HepG2 (cell line): ENCODE data around the gene GMEB2. TPM values are rescaled to one million over a fixed set of nuclear protein-coding genes. Genes with fewer than 3 reads are reported as not detected.

Experiments used
- ATAC-seq: fragments of 200-7000 bp; cut with Tn5 transposase; 3 replicates; pipeline ENCODE4 v1.9.1; 2020; ENCODE audit warnings: mild to moderate bottlenecking, moderate library complexity
- BruUV-seq: library from RNA; stranded (reverse); fragments of 400-500 nt; replicated peaks from 2 replicates; lab custom pipeline; 2021; lab: Mats Ljungman, UMichigan
- CTCF ChIA-PET: fragments of 300-600 bp; formaldehyde crosslinking; extraction: SDS; loops from one replicate; lab custom pipeline; 2021; ENCODE audit warnings: low total read pairs, inconsistent platforms, low intra/inter-chr PET ratio; lab: Yijun Ruan, JAX
- POLR2A ChIA-PET: fragments of 350-600 bp; sonication (Branson Sonifier 250); formaldehyde crosslinking; loops from one replicate; lab custom pipeline; 2020; ENCODE audit warnings: antibody characterized with exemption, inconsistent platforms; lab: Yijun Ruan, JAX
- DNase-seq: peaks from one replicate; pipeline ENCODE4 v3.0.0-alpha.2; 2015; ENCODE audit warnings: low spot score
- FAIRE-seq: peaks from 3 replicates; lab custom pipeline; 2011; peaks lifted over from hg19 to GRCh38; lab: Jason Lieb, UNC
- H2AFZ ChIP-seq: one replicate; pipeline ENCODE4 v1.6.1; 2011; ENCODE audit warnings: low read length, inconsistent platforms
- H3K27ac ChIP-seq: fragments of 300-600 bp; 3 replicates; pipeline ENCODE4 v1.8.0; 2011; ENCODE audit warnings: mixed run types, mild to moderate bottlenecking, mixed read lengths, low read length, inconsistent platforms; ENCODE audit not compliant: insufficient read depth; ENCODE audit errors: extremely low read length
- H3K27me3 ChIP-seq, 2 experiments: fragments of 200-600 bp in 1 of 2; 2 replicates in 1 of 2; 3 replicates in 1 of 2; pipeline versions ENCODE4 v1.6.0 to v1.8.0; 2011; ENCODE audit warnings: low read length in 2 of 2, mild to moderate bottlenecking in 2 of 2, moderate library complexity in 2 of 2, inconsistent platforms in 1 of 2; ENCODE audit not compliant: insufficient read depth in 2 of 2, control insufficient read depth in 1 of 2
- H3K36me3 ChIP-seq, 2 experiments: fragments of 200-600 bp in 1 of 2; replicated peaks in 1 of 2; 2 replicates in 1 of 2; 3 replicates in 1 of 2; pipeline versions ENCODE4 v1.5.1 to v1.8.0; 2011; ENCODE audit warnings: low read length in 2 of 2, inconsistent platforms in 1 of 2; ENCODE audit not compliant: insufficient read depth in 2 of 2, control insufficient read depth in 1 of 2
- H3K4me1 ChIP-seq: 2 replicates; pipeline ENCODE4 v1.5.1; 2012; ENCODE audit warnings: low read length, inconsistent platforms; ENCODE audit not compliant: insufficient read depth
- H3K4me2 ChIP-seq: 2 replicates; pipeline ENCODE4 v1.6.0; 2011; ENCODE audit warnings: low read depth, low read length, inconsistent platforms
- H3K4me3 ChIP-seq, 3 experiments: fragments of 200-600 bp in 1 of 3; sonication (generic), shearing (Covaris generic) in 1 of 3; replicated peaks in 1 of 3; 2 replicates each; pipeline ENCODE4 v1.5.1; 2011 to 2016; ENCODE audit warnings: low read length in 3 of 3, inconsistent platforms in 2 of 3, low read depth in 2 of 3, mild to moderate bottlenecking in 2 of 3, control low read depth in 1 of 3, mixed read lengths in 1 of 3; ENCODE audit not compliant: insufficient read depth in 1 of 3
- H3K79me2 ChIP-seq: one replicate; pipeline ENCODE4 v1.6.1; 2011; ENCODE audit warnings: low read length, inconsistent platforms; ENCODE audit not compliant: insufficient read depth
- H3K9ac ChIP-seq: 2 replicates; pipeline ENCODE4 v1.6.0; 2011; ENCODE audit warnings: mild to moderate bottlenecking, low read depth, low read length, inconsistent platforms; ENCODE audit not compliant: insufficient read depth
- H3K9me3 ChIP-seq: 2 replicates; pipeline ENCODE4 v1.5.1; 2012; ENCODE audit warnings: mild to moderate bottlenecking, low read length
- H4K20me1 ChIP-seq: 2 replicates; pipeline ENCODE4 v1.6.0; 2011; ENCODE audit warnings: inconsistent platforms, mild to moderate bottlenecking, low read length, moderate library complexity; ENCODE audit not compliant: insufficient read depth
- EEA1 ChIP-seq: sonication (generic); formaldehyde crosslinking; IDR thresholded peaks from 2 replicates; pipeline ENCODE4 v1.5.1; 2020; ENCODE audit warnings: mild to moderate bottlenecking, missing genetic modification reagents, borderline replicate concordance
- HNRNPLL ChIP-seq: fragments of 200-400 bp; formaldehyde crosslinking; IDR thresholded peaks from 2 replicates; pipeline ENCODE4 v1.6.1; 2017; ENCODE audit warnings: mild to moderate bottlenecking, low read depth, low read length; ENCODE audit not compliant: poor library complexity, severe bottlenecking
- NFE2L2 ChIP-seq: fragments of 150-350 bp; IDR thresholded peaks from 2 replicates; pipeline ENCODE4 v1.6.1; 2014; ENCODE audit warnings: low read length
- ZFP36 ChIP-seq: fragments of 150-350 bp; IDR thresholded peaks from 2 replicates; pipeline ENCODE4 v1.6.1; 2018; ENCODE audit warnings: borderline replicate concordance, low read length, low read depth; ENCODE audit not compliant: partially characterized antibody
- ZNF878 ChIP-seq: sonication (generic); formaldehyde crosslinking; IDR thresholded peaks from 2 replicates; pipeline ENCODE4 v1.8.1; 2023; ENCODE audit warnings: mild to moderate bottlenecking, missing genetic modification reagents, moderate library complexity
- WGBS: methylation state at CpG from one replicate; pipeline ENCODE4 v1.1.6; 2017; ENCODE audit warnings: low lambda C conversion rate; 5-methylcytosine and 5-hydroxymethylcytosine counted together
- in situ Hi-C: cut with HindIII; loops from 2 replicates; pipeline ENCODE4 v1.10.0; 2017; ENCODE audit warnings: low pct_unique_long_range_greater_than_20kb; ENCODE audit not compliant: extremely low pct_ligation_motif_present
- intact Hi-C: fragments of 100-400 bp; cut with micrococcal nuclease; formaldehyde crosslinking; loops from one replicate; pipeline ENCODE4 v1.10.0; 2022; ENCODE audit not compliant: unreplicated experiment
- polyA plus RNA-seq, 8 experiments: library from polyadenylated mRNA; depleted of rRNA in 3 of 8; stranded (reverse) in 7 of 8; unstranded in 1 of 8; fragments of >200 nt; fragmentation: Illumina TruSeq in 4 of 8; extraction: Trizol in 4 of 8; gene quantifications; 2 replicates each; pipeline versions ENCODE4 v1.2.1 to v1.2.3, GENCODE V29; 2011 to 2016; ENCODE audit warnings: low read depth in 4 of 8, missing spikeins in 1 of 8, mixed read lengths in 1 of 8; ENCODE audit not compliant: insufficient read depth in 1 of 8
- total RNA-seq, 5 experiments: library from RNA; depleted of rRNA; stranded (reverse); fragments of >200 nt; fragmentation: Illumina TruSeq; extraction: Trizol; gene quantifications; 2 replicates each; pipeline ENCODE4 v1.2.3, GENCODE V29; 2016; ENCODE audit warnings: low read depth in 1 of 5
- TF ChIP-seq, protein P1 (sequence below): sonication (generic); formaldehyde crosslinking; IDR thresholded peaks from 2 replicates; pipeline ENCODE4 v1.8.0; 2022; ENCODE audit warnings: missing genetic modification reagents, mild to moderate bottlenecking, borderline replicate concordance
- TF ChIP-seq, protein P2 (sequence below): IDR thresholded peaks from 2 replicates; pipeline ENCODE4 v1.6.1; 2012; ENCODE audit warnings: inconsistent platforms

GMEB2 gene
- total and polyA plus RNA-seq, 2 of the 13 experiments (the other 11 are each of a cell fraction or from before 2014, with no cell fraction given) = 10.6 to 12.4 TPM

DNA sequence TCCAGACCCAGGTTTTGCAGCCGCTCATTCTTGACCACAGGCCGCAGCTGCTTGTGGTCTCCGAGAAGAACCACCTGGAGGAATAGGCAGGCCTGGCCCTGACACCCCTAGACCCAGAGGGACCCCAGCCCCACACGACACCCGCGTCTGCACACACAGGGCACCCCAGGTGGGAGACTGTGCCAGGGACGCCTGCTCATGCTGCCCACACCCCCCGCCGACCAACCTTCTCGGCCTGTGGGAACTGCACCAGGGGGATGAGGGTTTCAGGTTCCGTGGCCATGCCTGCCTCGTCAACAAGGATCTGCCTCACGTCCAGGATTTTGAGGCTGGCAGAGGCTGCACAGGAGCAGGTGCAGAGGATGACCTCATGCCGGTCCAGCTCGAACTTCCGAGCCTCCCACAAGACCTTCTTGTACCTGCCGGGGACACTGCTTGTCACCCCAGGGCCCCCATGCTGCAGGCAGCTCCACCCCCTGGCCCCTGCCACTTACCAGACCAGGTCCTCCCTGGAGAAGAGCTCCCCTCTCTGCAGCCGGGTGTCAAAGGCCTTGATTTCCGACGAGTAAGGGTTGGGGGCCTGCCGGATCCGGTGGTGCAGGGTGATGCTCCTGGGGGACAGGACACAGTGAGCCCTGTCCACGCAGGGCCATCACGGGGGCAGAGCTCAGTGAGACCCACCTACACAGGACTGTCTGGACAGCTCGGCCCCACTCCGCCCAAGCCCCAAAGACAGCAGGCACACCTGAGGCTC is 65.9 kb downstream of the GMEB2 start:
- FAIRE-seq = no peak
- no TSS peak for BruUV-seq
- in situ Hi-C loops (no loop called here), intact Hi-C loops (no loop called here)
- no peaks in the 10 kb centered on the region; the same call in 1 of the 2 replicates for H4K20me1 ChIP-seq
- peaks cover 21% of the 10 kb centered on the region for H3K4me1 ChIP-seq
- POLR2A ChIA-PET = interaction anchor here (1.4 kb wide), 1 partner anchor 13 kb away, joined by 3 read pairs; the partner anchor contains the start of gene HELZ2
- ATAC-seq = no peak
- H3K27me3 ChIP-seq = peaks cover 3 to 4% of the 10 kb centered on the region in 2 experiments; a peak in 2 of 5 replicates
- no peak overlapping the region for H3K4me2 ChIP-seq
- H2AFZ ChIP-seq = no peak overlapping the region
- CTCF ChIA-PET = no interaction called here
- H3K4me3 ChIP-seq = no peak overlapping the region
- DNase-seq = no peak
- H3K27ac ChIP-seq = no peak overlapping the region
- TF ChIP-seq EEA1 (CRISPR knock-in tag) (no peak), ZNF878 (CRISPR knock-in tag) (no peak), HNRNPLL (peak; percentile 22)
- TF ChIP-seq, protein P1, sequence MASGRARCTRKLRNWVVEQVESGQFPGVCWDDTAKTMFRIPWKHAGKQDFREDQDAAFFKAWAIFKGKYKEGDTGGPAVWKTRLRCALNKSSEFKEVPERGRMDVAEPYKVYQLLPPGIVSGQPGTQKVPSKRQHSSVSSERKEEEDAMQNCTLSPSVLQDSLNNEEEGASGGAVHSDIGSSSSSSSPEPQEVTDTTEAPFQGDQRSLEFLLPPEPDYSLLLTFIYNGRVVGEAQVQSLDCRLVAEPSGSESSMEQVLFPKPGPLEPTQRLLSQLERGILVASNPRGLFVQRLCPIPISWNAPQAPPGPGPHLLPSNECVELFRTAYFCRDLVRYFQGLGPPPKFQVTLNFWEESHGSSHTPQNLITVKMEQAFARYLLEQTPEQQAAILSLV (CRISPR knock-in tag) = 0 out of 2 replicates have a peak, but pooled peaks have one; percentile 7
- H3K9ac ChIP-seq = no peak overlapping the region
- WGBS = 95% methylated on average over 18 of the region's 26 CpGs
- H3K9me3 ChIP-seq = no peaks in the 10 kb centered on the region
- H3K79me2 ChIP-seq = no peaks in the 10 kb centered on the region
- H3K36me3 ChIP-seq = no peaks in the 10 kb centered on the region; a peak in 1 of 5 replicates

DNA sequence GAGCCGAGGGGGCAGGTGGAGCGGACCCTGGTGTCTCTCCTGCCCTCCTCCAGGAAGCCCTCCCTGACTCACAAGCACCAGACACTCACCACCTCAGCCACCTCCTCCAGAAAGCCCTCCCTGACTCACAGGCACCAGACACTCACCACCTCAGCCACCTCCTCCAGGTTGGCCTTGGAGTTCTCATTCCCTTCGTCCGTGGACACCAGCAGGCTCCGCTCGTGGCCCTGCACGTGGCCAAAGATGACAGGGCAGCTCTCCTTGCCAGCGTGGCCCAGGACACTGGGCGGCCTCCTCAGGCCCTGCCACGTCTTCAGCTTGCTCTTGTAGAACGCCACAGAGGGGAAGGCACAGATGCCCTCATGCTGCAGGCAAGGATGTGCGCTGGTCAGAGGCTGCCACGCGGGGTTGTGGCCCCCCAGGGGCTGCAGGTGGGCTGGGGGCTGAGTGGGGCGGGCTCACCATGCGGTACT is 66.5 kb downstream of the GMEB2 start:
- TF ChIP-seq, protein P2, sequence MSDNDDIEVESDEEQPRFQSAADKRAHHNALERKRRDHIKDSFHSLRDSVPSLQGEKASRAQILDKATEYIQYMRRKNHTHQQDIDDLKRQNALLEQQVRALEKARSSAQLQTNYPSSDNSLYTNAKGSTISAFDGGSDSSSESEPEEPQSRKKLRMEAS = 0 out of 2 replicates have a peak, but pooled peaks have one; percentile 5
- peak; percentile 70 for TF ChIP-seq ZFP36
- TF ChIP-seq NFE2L2 = no peak
- Histone ChIP-seq H3K9ac (no peak overlapping the region), H3K79me2 (no peaks in the 10 kb centered on the region), H3K4me2 (no peak overlapping the region), H2AFZ (no peak overlapping the region), H4K20me1 (no peaks in the 10 kb centered on the region; the same call in 1 of the 2 replicates), H3K27ac (no peak overlapping the region), H3K9me3 (no peaks in the 10 kb centered on the region), H3K4me3 (no peak overlapping the region), H3K4me1 (peaks cover 21% of the 10 kb centered on the region), H3K36me3 (no peaks in the 10 kb centered on the region; a peak in 1 of 5 replicates), H3K27me3 (peaks cover 3 to 10% of the 10 kb centered on the region in 2 experiments; a peak in 2 of 5 replicates)
- no TSS peak for BruUV-seq
- ATAC-seq (no peak), FAIRE-seq (no peak), DNase-seq (no peak)
- ChIA-PET POLR2A (no interaction called here), CTCF (no interaction called here)
- 91% methylated on average over 14 of the region's 16 CpGs for WGBS
- in situ Hi-C loops = no loop called here
- intact Hi-C loops = no loop called here
